ELF-1 (cell line): Measurements from ENCODE around the gene VGF.

Experiments
- DNase-seq: peaks from one replicate; pipeline ENCODE4 v3.0.0-alpha.2; 2016; ENCODE audit warnings: low read depth, low spot score

VGF gene

GRCh38 chr7:101166648-101166908 is 1.2 kb upstream of the VGF start:
- DNase-seq = no peak

DNA sequence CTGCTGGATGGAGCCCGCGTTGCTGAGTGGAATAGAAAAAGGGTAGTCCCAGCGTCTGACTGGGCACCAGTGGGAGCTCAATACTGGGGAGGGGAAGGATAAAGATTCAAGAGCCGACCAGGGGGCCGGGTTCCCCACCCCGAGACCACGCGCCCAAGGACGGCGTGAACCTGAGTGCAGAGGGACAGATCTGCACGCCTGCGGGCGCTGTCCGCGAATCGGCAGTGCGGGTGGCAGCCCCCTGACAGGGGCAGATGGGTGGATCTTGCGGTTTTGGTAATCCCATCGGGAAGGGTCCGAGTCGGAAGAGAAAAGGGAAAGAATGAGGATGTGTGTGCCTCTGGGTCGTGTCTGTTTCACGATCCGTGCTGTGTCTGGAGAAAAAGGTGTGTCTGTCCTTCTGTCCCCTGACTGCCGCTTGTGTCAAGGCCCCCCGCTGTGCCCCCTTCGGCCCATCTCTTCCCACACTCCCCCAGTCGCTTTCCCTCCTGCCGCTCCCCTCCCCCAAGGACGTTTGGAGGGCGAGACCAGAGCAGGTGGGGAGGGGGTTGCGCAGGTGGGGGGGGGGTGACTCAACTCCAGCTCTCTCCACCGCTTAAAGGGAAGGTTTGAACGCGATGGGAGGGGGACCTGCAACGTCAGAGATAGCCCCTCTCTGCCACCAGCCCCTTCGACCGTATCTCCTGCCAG is 734 bp upstream of the VGF start:
- no peak for DNase-seq

- DNase-seq = peak; percentile 85
These were observed 1.1 kb downstream of the VGF start for GRCh38 chr7:101164071-101164840.

GRCh38 chr7:101163279-101164070 is 1.9 kb downstream of the VGF start:
- peak; percentile 75 for DNase-seq

DNA sequence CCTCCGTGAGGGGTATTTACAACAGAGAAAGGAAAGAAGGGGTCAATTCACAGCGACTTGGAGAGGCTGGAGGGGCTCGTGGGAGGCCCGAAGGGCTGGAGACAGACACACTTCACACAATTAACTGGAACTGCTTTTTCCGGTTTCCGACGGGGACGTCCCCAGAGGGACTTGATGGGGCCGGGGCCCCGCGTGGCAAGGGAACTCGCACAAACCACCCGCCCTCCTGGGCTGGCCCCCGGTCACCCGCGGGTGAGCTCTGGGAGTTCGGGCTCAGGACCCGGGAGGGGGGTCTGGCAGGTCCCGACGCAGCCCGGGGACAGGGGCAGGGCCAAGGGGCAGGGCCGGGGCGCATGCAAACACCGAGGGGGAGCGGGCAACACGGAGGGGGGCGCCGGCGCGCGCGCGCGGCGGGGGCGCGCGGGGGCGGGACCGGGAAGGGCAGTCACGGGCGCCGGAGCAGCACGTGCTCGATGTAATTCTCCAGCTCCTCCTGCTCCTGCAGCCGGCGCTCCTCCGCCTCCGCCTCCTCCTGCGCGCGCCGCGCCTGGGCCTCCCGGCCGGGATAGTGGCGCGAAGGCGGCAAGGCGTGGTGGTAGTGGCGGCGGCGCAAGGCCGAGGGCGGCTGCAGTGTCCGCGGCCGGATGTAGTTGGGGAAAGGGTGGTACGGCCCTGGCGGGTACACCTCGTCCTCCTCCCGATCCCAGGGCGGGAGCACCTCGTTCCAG is 2.7 kb downstream of the VGF start:
- DNase-seq = peak; percentile 76

GRCh38 chr7:101161692-101162471 is 3.5 kb downstream of the VGF start:
- peak; percentile 88 for DNase-seq

DNA sequence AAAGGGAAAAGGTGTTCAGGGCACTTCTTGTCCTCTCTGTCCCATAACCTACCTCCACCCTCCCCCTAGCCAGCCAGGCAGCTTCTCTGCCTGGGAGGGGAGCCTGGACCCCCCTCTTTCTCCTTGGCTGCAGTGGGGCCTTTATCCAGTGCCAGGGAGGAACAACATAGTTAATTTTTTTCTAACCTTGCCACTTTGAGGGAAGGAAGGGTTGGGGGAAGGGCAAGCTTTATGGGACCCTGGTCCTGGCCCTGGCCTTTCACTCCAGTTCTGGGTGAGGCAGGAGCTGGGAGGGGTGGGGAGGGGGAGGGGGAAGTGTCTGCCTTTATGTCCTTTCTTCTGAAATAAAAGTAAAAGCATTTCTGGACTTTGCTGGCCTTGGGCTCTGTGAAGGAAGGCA is 4.5 kb downstream of the VGF start:
- DNase-seq = no peak

DNA sequence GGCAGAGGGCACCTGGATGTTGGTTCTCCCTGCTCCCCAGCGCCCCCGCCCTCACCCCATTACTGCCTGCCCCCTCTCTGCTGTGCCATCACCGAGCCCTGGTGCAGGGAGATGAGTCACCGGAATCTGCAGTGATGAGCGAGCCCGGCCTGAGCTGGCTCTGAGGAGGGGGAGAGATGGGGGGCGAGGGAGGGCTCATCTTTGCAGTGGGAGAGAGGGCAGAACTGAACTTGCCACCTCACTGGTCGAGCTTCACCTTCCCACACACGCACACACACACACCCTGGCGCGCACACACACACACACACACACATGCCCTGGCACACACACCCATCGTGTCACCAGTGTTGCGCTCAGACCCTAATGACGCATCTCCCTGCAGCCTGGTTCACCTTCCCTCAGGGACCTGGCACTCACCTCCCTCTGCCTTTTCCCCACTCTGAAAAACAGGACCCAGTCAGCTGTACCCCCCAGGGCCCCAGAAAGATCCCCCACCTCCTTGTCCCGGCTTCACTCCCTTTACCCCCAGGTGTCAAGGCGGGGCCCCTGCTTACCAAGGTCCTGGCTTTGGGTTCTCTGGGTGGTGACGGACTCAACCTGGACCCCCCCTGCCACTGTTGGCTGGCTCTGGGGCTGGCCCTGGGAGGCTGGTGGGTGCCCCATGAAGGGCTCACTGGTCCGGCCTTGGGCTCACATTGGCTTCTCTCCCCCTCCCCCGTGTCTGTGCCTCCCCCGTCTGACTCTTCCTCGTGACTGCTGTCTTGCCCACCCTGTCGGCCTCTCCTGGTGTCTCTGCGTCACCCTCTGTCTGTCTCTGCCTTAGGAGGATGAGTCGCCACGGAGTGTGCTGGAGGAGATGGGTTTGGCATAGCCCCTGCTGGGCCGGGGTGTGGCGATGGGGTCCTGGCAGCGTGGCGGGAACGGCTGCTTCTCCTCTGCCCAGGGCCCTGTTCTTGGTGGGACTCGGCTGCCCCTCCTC is 5.4 kb downstream of the VGF start:
- DNase-seq = no peak

DNA sequence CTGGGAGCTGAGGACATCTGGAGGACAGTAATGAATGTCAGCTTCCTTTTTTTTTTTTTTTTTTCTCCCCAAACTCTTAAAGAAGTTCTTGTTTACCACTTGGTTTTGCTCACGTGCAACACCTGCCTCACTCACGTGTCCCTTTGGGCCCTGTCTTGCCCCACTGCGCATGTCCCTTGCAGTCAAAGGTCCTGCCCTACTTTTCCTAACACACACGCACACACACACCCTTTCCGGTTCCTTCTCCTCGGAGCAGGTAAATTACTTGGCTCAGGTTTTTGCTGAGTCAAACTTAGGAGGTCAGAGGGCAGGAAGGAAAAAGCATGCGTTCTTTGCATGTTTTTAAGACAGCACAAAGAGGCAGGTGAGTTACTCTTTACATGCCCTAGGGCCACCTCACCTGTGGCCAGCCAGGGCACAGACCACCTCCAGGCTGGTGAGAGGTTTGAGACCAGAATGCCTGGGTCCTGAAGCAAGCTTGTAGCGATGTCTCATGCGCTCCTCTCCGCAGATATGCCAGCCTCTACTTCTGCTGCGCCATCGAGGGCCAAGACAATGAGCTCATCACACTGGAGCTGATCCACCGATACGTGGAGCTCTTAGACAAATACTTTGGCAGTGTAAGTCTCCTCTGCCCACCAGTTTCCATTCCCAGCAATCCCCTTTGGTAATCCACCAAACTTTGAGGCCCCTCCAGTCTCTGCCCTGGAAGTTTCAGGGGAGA is 8.3 kb downstream of the VGF start:
- DNase-seq = peak; percentile 84

DNA sequence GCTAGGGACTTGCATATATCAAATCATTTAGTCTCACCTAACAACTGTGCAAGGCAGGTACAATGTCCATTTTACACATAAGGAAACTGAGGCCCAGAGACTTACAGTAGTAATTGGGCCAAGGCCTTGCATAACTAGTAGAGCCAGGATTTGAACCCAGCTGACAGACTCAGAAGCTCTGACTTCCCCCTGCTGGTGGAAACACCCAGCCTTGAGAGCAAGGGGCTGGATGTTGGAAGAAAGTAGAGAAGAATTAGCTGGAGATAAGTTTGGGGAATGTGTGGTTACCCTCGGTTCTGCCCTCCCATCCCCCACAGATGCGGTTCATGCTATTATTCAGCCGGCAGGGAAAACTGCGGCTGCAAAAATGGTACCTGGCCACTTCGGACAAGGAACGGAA is 9.1 kb downstream of the VGF start:
- no peak for DNase-seq

GRCh38 chr7:101155303-101155702 is 10.1 kb downstream of the VGF start:
- DNase-seq = no peak

- DNase-seq = no peak
These were observed 10.7 kb downstream of the VGF start for GRCh38 chr7:101154693-101155102.

DNA sequence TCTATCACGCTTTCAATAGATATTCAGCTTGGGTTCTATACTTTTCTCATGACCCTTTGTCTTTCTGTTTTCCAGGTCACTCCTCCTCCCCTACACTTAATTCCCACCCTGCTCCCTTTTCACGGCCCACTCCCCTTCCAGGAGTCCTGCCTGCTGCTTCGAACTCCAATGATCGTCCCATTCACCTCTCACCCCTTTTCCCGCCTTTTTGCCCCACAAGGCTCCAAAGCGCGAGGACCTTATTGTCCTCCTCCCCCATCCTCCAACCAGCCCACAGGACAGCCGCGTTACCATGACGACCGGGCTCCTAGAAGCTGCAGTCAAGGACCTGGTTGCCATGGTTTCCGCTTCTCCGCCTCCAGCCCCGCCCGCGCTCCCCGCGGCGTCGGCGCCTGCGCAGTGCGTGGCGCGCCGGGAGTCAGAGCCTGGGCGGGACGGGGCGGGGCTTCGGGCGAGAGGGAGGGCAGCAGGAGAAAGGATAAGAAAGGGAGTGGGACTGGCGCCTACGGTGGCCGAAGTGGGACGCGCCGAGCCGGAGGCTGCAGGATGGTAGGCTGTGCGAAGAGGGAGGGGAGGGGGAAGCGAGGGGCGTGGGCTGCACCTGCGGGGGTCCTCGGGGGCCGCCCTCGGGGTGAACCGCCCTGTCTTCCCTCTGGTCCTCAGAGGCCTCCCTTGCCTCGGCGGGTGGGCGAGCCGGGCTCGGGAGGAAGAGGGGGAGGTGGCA is 11.2 kb downstream of the VGF start, which contains the start of gene AP1S1:
Gene AP1S1, plus strand, starts transcription at position 508 of the 724 bp plus-strand sequence. Its CDS starts 39 bp downstream, at position 547.
- peak; percentile 100 for DNase-seq

DNA sequence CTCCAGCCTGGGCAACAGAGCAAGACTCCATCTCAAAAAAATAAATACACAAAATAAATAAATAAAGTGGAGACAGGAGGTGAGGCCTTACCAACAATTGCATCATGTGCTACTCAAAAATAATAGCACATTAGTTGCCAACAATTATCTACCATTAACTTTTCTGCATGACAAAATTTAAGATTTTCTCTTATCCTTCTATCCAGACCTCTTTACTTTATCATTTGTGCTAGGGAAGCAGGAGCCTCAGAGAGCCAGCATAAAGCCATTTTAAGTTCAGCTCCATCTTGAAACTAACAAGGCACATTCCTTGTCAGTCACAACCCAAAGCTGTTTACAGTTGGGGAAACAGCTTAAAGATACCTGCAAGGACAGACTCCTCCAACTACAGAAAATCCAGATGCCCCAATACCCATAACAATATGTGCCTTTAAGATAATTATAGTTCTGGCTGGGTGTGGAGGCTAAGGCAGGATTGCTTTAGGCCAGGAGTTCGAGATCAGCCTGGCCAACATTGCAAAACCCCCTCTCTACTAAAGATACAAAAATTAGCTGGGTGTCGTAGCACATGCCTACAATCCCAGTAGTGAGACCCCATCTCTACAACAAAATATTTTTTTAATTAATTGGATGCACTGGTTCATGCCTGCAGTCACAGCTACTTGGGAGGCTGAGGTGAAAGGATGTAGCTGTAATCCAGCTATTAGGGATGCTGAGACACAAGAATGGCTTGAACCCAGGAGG is 13.3 kb downstream of the VGF start:
- DNase-seq = no peak

DNA sequence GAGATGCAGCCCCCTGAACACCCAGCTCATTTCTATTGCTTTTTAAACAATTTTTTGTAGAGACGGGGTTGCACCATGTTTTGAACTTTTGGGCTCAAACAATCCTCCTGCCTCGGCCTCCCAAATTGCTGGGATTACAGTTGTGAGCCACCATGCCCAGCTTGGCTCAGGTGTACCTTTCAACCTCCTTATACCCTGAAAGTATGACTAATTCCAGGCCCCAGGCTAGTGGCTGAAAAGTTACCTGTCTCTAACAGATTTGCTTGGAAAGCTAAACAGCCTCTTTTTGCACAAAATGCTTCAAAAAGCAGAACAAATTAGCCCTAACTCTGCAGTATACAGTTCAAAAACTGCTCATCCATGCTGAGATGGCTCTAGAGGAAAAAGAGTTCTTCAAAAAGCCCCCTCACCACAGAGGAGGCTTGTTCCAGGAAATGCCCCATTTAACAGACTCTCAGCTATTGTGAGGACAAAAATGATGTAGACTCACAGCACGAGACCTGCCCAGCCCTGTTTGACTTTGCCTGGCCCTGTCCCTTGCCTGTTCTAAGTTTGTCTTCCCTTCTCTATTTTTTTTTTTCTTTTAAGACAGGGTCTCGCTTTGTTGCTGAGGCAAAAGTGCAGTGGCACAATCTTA is 24.5 kb downstream of the VGF start:
- DNase-seq = no peak

GRCh38 chr7:101140339-101140699 is 25.1 kb downstream of the VGF start:
- no peak for DNase-seq

- DNase-seq = peak; percentile 88
These were observed 27.0 kb downstream of the VGF start for GRCh38 chr7:101138213-101138870.
